ENCODE data around the gene MAP3K21.

Gene MAP3K21

GRCh38 chr1:233360525-233361102, 33.1 kb downstream of the MAP3K21 start:
- DNase-seq, result no peak

- DNase-seq, result no peak
These were observed 34.4 kb downstream of the MAP3K21 start for GRCh38 chr1:233361876-233362275.

- DNase-seq, result no peak
These were observed 35.2 kb downstream of the MAP3K21 start for GRCh38 chr1:233362743-233363142.

GRCh38 chr1:233364026-233364425, 36.5 kb downstream of the MAP3K21 start:
- no peak for DNase-seq

- DNase-seq, result no peak
These were observed 37.4 kb downstream of the MAP3K21 start for GRCh38 chr1:233364695-233365539.

GRCh38 chr1:233366575-233366974, 39.1 kb downstream of the MAP3K21 start:
- DNase-seq, result no peak

- DNase-seq, result no peak
These were observed 39.7 kb downstream of the MAP3K21 start for GRCh38 chr1:233367057-233367803.

GRCh38 chr1:233368106-233368788, 40.7 kb downstream of the MAP3K21 start:
- no peak for DNase-seq

GRCh38 chr1:233368789-233369130, 41.2 kb downstream of the MAP3K21 start:
- DNase-seq, result no peak

- no peak for DNase-seq
These were observed 44.9 kb downstream of the MAP3K21 start for GRCh38 chr1:233372218-233373120.

- DNase-seq, result no peak
These were observed 45.7 kb downstream of the MAP3K21 start for GRCh38 chr1:233373226-233373625.

GRCh38 chr1:233375653-233376052, 48.1 kb downstream of the MAP3K21 start:
- no peak for DNase-seq

- no peak for DNase-seq
These were observed 49.0 kb downstream of the MAP3K21 start for GRCh38 chr1:233376382-233377110.

- DNase-seq, result no peak
These were observed 52.4 kb downstream of the MAP3K21 start for GRCh38 chr1:233379869-233380438.

- no peak for DNase-seq
These were observed 54.3 kb downstream of the MAP3K21 start for GRCh38 chr1:233381806-233382205.

- no peak for DNase-seq
These were observed 56.5 kb downstream of the MAP3K21 start for GRCh38 chr1:233383984-233384383.

GRCh38 chr1:233386336-233386735, 58.8 kb downstream of the MAP3K21 start:
- DNase-seq, result no peak

- DNase-seq, result no peak
These were observed 60.1 kb downstream of the MAP3K21 start for GRCh38 chr1:233387585-233387984.

GRCh38 chr1:233389169-233389568, 61.6 kb downstream of the MAP3K21 start:
- DNase-seq, result no peak

- DNase-seq, result no peak
These were observed 62.4 kb downstream of the MAP3K21 start for GRCh38 chr1:233389893-233390292.
